ENCODE results near the gene ELP4.

DNA sequence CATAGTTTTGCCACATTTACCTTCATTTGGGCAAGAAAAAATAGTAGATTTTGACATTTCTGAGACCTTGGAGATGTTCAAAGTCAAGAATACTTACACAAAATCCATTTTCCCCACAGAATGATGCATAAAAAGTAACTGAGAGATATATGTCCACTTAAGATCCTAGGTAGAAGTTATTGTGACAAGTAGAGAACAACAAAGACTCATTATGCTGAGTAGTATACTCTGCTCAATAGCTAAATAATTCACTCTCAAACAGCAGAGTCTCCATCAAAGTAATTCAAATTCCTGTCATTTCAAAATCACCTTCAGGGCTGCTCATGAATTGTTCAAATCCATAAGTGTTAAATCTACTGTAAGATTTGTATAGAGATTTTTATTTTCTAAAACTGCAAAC is 35.5 kb upstream of the ELP4 start:
- no peak for TF ChIP-seq EZH2 (IDR thresholded peaks at IDR 0.05)
- TF ChIP-seq POLR2AphosphoS5 (IDR thresholded peaks at IDR 0.05; ENCODE audit: borderline replicate concordance, low read depth, low read length): no peak
